PFSK-1 (cell line): Measurements from ENCODE around the gene KRTAP1-5. TPM values are rescaled to one million over a fixed set of nuclear protein-coding genes. Genes with fewer than 3 reads are reported as not detected.

Source experiments
- FOXP2 ChIP-seq: optimal IDR thresholded peaks from 2 replicates; pipeline ENCODE3; 2011; ENCODE audit warnings: borderline replicate concordance, control low read depth, inconsistent platforms; ENCODE audit not compliant: insufficient read depth; ENCODE audit errors: extremely low read length, extremely low read depth
- POLR2AphosphoS5 ChIP-seq: IDR thresholded peaks from 2 replicates; pipeline ENCODE4 v1.6.1; 2012; ENCODE audit warnings: low read depth, mild to moderate bottlenecking, control low read depth, low read length, moderate library complexity
- SIN3A ChIP-seq: IDR thresholded peaks from 2 replicates; pipeline ENCODE4 v1.6.1; 2012; ENCODE audit warnings: mild to moderate bottlenecking, low read length, moderate library complexity, borderline replicate concordance; ENCODE audit not compliant: insufficient read depth
- TAF1 ChIP-seq: IDR thresholded peaks from 2 replicates; pipeline ENCODE4 v1.6.1; 2012; ENCODE audit warnings: low read length, control low read depth, borderline replicate concordance; ENCODE audit not compliant: insufficient read depth
- polyA plus RNA-seq: library from polyadenylated mRNA; unstranded; fragments of >200 nt; gene quantifications from one replicate; pipeline ENCODE4 v1.2.1, GENCODE V29; 2012; ENCODE audit warnings: low read depth, missing spikeins; ENCODE audit not compliant: insufficient read length
- TF ChIP-seq, protein P1 (sequence below), 2 experiments: IDR thresholded peaks; 2 replicates each; pipeline versions ENCODE4 v1.6.1 to v1.8.0; 2011 to 2012; ENCODE audit warnings: low read depth in 2 of 2, low read length in 2 of 2, control low read depth in 1 of 2, inconsistent platforms in 1 of 2, mild to moderate bottlenecking in 1 of 2, moderate library complexity in 1 of 2; ENCODE audit not compliant: insufficient read depth in 1 of 2

Gene KRTAP1-5, protein sequence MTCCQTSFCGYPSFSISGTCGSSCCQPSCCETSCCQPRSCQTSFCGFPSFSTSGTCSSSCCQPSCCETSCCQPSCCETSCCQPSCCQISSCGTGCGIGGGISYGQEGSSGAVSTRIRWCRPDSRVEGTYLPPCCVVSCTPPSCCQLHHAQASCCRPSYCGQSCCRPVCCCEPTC
- polyA plus RNA-seq, result not detected

DNA sequence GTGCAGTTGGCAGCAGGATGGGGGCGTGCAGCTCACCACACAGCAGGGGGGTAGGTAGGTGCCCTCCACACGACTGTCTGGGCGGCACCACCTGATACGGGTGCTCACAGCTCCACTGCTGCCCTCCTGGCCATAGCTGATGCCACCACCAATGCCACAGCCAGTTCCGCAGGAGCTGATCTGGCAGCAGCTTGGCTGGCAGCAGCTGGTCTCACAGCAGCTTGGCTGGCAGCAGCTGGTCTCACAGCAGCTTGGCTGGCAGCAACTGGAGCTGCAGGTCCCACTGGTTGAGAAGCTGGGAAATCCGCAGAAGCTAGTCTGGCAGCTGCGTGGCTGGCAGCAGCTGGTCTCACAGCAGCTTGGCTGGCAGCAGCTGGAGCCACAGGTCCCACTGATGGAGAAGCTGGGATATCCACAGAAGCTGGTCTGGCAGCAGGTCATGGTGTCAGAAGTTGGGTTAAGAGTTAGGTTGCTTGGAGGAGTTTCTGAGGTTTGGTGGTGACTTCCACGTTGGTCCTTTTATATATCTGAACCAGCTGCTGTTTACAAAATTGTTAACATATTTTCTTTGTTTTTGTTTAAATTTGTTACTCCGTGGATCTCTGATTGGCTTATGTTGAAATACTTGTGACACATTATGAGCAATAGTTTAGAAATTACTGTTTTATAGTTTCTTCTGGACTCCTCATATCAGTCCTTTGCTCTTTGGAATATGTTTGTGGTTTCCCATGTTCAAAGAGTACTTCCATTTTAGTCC, at the start of gene KRTAP1-5:
Gene KRTAP1-5 (minus strand): TSS at position 494 of the 757 bp plus-strand sequence. CDS start 53 bp downstream, at position 441.
- no peak for TF ChIP-seq POLR2AphosphoS5
- TF ChIP-seq SIN3A, result no peak
- TF ChIP-seq, protein P1, sequence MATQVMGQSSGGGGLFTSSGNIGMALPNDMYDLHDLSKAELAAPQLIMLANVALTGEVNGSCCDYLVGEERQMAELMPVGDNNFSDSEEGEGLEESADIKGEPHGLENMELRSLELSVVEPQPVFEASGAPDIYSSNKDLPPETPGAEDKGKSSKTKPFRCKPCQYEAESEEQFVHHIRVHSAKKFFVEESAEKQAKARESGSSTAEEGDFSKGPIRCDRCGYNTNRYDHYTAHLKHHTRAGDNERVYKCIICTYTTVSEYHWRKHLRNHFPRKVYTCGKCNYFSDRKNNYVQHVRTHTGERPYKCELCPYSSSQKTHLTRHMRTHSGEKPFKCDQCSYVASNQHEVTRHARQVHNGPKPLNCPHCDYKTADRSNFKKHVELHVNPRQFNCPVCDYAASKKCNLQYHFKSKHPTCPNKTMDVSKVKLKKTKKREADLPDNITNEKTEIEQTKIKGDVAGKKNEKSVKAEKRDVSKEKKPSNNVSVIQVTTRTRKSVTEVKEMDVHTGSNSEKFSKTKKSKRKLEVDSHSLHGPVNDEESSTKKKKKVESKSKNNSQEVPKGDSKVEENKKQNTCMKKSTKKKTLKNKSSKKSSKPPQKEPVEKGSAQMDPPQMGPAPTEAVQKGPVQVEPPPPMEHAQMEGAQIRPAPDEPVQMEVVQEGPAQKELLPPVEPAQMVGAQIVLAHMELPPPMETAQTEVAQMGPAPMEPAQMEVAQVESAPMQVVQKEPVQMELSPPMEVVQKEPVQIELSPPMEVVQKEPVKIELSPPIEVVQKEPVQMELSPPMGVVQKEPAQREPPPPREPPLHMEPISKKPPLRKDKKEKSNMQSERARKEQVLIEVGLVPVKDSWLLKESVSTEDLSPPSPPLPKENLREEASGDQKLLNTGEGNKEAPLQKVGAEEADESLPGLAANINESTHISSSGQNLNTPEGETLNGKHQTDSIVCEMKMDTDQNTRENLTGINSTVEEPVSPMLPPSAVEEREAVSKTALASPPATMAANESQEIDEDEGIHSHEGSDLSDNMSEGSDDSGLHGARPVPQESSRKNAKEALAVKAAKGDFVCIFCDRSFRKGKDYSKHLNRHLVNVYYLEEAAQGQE (IDR thresholded peaks at IDR 0.05; ENCODE audit: insufficient read depth in 1 of 2, low read depth in 2 of 2, low read length in 2 of 2), result no peak
- no peak for TF ChIP-seq TAF1
- no peak for TF ChIP-seq FOXP2

DNA sequence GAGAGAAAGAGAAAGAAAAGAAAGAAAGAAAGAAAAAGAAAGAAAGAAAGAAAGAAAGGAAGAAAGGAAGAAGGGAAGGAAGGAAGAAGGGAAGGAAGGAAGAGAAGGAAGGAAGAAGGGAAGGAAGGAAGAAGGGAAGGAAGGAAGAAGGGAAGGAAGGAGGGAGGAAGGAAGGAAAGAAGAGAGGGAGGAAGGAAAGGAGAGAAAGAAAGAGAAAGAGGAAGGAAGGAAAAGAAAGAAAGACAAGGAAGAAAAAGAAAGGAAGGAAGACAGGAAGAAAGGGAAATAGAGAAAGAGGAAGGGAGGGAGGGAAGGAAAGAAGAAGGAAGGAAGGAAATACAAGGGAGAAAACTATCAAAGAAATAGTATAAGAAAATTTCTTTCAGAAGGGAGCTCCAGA, 49.8 kb upstream of the KRTAP1-5 start:
- no peak for TF ChIP-seq POLR2AphosphoS5
- TF ChIP-seq TAF1, result no peak
- TF ChIP-seq SIN3A, result no peak
- no peak for TF ChIP-seq FOXP2
- TF ChIP-seq, protein P1 (IDR thresholded peaks at IDR 0.05; ENCODE audit: insufficient read depth in 1 of 2, low read depth in 2 of 2, low read length in 2 of 2), result no peak

DNA sequence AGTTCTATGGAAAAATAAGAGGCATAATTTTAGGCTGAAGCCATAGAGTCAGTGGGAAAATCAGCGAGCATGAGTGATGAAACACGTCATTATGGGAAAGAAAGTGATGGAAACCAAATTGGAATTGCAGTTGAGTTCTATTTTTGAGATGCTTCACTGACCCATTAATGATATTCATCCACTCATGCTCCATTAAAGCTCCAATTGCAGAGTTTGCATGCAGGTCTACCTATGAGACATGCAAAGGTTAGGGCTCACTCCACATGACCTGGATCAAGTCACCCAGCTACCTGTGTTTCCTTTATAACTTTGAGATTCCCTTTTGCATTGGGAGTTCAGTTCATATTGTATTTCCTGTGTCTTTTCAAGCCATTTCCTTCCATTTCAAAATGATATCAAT, 46.7 kb upstream of the KRTAP1-5 start:
- TF ChIP-seq, protein P1 (IDR thresholded peaks at IDR 0.05; ENCODE audit: insufficient read depth in 1 of 2, low read depth in 2 of 2, low read length in 2 of 2), result no peak
- TF ChIP-seq POLR2AphosphoS5 (no peak), TAF1 (no peak), FOXP2 (no peak), SIN3A (no peak)

DNA sequence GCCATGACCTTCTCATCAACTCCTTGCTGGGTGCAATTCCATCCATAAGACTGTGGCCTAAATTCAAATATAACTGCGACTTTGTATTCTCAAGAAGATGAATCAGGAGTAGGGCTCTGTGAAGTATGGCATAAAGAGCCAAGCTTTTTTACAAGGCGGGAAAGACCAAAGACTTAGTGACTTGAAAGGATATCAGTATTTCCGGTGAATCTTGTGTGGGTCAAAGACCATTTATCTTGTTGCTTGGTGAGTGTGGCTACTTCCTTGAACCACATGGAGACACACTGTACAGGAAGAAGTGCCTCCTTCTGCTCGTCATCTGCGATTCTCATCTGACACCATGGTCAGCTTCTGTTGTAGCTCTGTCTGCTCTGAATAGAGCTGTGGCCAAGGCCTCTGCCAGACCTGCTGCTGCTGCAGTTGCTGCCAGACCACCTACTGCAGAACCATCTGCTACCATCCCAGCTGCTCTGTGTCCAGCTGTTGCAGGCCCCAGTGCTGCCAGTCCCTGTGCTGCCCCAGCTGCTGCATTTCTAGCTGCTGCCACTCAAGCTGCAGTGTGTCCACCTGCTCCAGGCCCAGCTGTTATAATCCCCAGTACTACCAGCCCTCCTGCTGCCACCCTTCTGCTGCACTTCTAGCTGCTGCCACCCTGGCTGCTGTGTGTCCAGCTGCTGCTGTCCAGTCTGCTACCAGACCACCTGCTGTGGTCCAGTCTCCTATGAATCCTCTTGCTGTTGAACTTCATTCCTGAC, 44.8 kb upstream of the KRTAP1-5 start:
- no peak for TF ChIP-seq POLR2AphosphoS5
- TF ChIP-seq, protein P1 (IDR thresholded peaks at IDR 0.05; ENCODE audit: insufficient read depth in 1 of 2, low read depth in 2 of 2, low read length in 2 of 2), result no peak
- no peak for TF ChIP-seq FOXP2
- TF ChIP-seq TAF1, result no peak
- TF ChIP-seq SIN3A, result no peak
